Omental fat pad (tissue), 4 donors: Measurements from ENCODE around the gene ACBD3. TPM values are rescaled to one million over a fixed set of nuclear protein-coding genes. Genes with fewer than 3 reads are reported as not detected.

ENCODE experiments used
- ATAC-seq: fragments of 150-250 bp; one replicate; pipeline ENCODE4 v1.9.1; 2016; ENCODE audit warnings: mild to moderate bottlenecking, moderate library complexity; ENCODE audit not compliant: low FRiP score
- DNase-seq: peaks from one replicate; pipeline ENCODE4 v3.0.0-alpha.2; 2019; ENCODE audit warnings: low spot score
- total RNA-seq, 4 donors: library from RNA; depleted of rRNA; stranded (reverse); fragments of >200 nt; gene quantifications; one replicate each; pipeline ENCODE4 v1.1.0, GENCODE V29; 2016
- TF ChIP-seq, protein P1 (sequence below), 3 donors: fragments of 450-650 bp; IDR thresholded peaks; one replicate each; pipeline ENCODE4 v1.5.1; 2016 to 2017; ENCODE audit warnings: antibody characterized with exemption in 3 of 3, mild to moderate bottlenecking in 3 of 3, moderate library complexity in 2 of 3

ACBD3 gene
- total RNA-seq, 4 donors from 2014 or later, result 43.1 to 52.9 (median 48.1) TPM

DNA sequence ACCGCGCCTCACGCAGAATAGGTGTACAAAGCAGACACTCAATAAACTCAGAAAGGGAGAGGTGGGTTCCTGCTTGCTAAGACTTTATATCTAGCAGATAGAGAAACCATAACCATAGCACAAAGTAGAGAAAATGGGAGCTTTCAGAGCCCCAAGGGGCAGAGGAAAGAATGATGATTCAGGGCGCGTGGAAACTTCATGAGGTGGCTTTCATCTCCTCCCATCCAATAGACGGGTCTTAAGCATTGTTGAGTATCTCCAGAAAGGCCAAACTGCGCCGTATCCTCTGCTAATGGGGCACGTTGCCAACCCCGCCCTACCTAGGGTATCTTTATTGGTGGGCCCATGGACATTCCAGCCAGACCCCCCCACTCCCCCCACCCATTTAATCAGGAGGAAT, 36.1 kb upstream of the ACBD3 start:
- ATAC-seq (no peak), DNase-seq (no peak)
- TF ChIP-seq, protein P1, sequence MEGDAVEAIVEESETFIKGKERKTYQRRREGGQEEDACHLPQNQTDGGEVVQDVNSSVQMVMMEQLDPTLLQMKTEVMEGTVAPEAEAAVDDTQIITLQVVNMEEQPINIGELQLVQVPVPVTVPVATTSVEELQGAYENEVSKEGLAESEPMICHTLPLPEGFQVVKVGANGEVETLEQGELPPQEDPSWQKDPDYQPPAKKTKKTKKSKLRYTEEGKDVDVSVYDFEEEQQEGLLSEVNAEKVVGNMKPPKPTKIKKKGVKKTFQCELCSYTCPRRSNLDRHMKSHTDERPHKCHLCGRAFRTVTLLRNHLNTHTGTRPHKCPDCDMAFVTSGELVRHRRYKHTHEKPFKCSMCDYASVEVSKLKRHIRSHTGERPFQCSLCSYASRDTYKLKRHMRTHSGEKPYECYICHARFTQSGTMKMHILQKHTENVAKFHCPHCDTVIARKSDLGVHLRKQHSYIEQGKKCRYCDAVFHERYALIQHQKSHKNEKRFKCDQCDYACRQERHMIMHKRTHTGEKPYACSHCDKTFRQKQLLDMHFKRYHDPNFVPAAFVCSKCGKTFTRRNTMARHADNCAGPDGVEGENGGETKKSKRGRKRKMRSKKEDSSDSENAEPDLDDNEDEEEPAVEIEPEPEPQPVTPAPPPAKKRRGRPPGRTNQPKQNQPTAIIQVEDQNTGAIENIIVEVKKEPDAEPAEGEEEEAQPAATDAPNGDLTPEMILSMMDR (IDR thresholded peaks at IDR 0.05), result no peak

DNA sequence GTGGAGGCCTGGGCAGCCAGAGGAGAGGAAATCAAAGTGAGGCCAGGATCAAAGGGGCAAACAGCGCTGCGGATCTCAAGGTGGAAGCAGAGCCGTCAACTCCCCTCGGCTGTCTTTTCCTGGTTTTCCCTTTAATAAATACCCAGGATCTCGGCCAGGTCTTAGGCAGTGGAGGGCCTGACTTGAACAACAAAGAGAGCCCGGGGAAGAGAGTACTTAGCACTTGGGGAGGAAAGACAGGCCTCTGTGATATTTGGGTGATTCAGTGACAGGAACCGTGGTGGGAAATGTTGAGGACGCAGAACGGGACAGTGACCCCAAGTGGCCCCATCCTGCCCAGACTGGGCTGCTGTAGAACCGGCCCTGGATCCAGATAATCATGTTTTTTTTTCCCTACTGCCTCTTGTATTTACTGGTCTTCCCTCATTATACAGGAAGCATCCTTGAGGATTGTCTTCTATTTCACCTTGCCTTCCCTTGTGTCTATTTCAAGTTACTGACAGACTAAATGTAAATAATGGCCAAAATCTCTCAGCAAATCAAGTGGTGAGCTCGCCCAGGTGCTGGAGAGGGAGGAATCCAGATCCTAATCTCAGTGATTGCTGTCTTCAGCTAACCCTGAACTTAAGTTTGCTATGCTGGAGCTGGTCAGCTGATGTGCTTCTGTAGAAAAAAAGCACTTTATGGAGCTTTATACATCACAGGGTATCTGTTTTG, 34.1 kb upstream of the ACBD3 start:
- DNase-seq, result no peak
- no peak for ATAC-seq
- TF ChIP-seq, protein P1 (IDR thresholded peaks at IDR 0.05), result no peak

DNA sequence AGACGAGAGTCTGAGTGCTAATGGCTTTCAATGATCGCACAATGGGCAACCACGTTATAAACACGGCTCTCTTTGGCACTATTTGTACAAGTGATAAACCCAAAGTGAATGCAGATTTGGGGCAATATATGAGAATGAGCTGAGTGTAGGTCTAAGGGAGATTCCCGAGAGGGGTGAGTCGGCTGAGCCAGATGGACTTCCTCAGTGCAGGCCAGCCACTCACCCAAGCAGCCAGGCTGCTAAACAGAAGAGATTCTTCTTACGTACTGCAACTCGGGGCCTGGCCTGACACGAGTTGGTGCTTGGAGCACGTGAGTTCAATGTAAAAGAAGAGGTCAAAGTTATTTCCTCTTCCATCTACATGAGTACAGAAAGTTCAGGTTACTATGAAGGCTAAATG, 30.7 kb upstream of the ACBD3 start:
- no peak for DNase-seq
- no peak for ATAC-seq
- TF ChIP-seq, protein P1 (IDR thresholded peaks at IDR 0.05), result no peak

DNA sequence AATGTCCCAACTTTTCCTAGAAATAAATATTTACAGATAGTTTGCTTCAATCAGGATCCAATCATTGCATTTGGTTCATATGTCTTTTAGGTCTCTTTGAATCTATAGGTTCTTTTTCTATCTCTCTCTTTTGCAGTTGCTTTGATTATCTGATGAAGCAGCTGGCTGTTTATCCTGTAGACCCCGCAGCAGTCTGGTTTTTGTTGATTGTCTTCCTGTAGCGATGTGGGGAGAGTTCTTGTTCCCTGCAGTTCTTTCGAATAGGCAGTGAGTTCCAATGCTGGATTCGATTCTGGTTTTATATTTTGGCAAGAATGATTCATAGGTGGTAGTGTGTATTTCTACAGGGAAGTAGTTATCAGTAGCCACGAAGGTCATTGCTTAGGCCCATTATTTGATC, 29.5 kb upstream of the ACBD3 start:
- no peak for ATAC-seq
- DNase-seq, result no peak
- TF ChIP-seq, protein P1 (IDR thresholded peaks at IDR 0.05), result no peak

DNA sequence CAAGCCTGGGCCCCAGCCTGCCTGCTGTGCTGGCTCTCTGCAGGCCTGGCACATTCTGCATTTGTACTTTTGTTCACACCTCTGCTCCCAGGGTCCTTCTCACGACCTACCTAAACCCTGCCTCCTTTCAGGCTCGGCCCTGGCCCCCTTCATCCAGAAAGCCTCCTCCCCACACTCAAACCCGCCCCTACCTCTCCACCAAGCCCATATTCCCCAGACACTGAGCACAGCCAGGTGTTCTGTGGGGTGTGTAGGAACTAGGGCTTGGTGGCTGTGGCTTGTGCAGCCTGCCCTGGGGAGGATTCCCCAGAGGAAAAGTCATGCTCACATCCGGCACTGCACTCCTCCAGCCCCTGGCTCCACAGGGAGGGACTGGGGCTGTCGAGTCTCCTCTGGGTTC, 28.7 kb upstream of the ACBD3 start:
- ATAC-seq (no peak), DNase-seq (no peak)
- TF ChIP-seq, protein P1 (IDR thresholded peaks at IDR 0.05), result no peak

DNA sequence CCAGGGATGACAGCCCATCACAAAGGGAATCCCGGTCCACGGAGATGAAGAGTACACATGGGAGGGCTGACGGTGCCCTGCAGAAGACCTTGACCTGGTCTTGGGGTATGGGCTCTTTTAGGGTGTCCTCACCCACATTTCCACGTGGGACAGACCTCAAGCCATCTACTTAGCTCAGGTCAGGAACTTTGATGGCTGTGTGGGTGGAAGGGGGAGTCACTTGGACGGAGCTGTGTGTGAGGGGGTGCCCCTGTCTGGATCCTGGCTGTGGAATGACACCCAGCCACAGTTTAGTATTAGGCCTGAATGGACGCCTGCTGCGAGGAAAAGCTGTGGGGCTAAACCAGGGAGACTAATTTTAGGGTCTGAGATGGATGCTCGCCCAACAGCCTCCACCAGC, 26.0 kb upstream of the ACBD3 start:
- ATAC-seq, result no peak

More for the DNA sequence above, 26.0 kb upstream of the ACBD3 start:
- TF ChIP-seq, protein P1 (IDR thresholded peaks at IDR 0.05), result no peak
- DNase-seq, result no peak
